HG03575 (cell line): Measurements from ENCODE around the gene TMX2.

Experiments used
- ATAC-seq: cut with Tn5 transposase; IDR thresholded peaks from one replicate; pipeline ENCODE4 v1.9.1; 2021; ENCODE audit not compliant: unreplicated experiment, insufficient number of reproducible peaks, low FRiP score; ENCODE audit errors: extremely low read depth

Gene TMX2

GRCh38 chr11:57761301-57762234 lies 49.2 kb downstream of the TMX2 start, which contains the start of gene CTNND1:
TSS of gene CTNND1 (plus strand) at chr11:57761802. CDS start at chr11:57791479, 29,677 bp downstream.
- peak; percentile 74 for ATAC-seq

GRCh38 chr11:57762235-57762861 lies 50.0 kb downstream of the TMX2 start:
- ATAC-seq, result no peak

GRCh38 chr11:57763568-57763967 lies 51.2 kb downstream of the TMX2 start:
- no peak for ATAC-seq

- no peak for ATAC-seq
Measured at GRCh38 chr11:57764021-57764420, 51.6 kb downstream of the TMX2 start.

GRCh38 chr11:57764566-57764965 lies 52.2 kb downstream of the TMX2 start:
- no peak for ATAC-seq

- no peak for ATAC-seq
Measured at GRCh38 chr11:57764972-57765371, 52.6 kb downstream of the TMX2 start.

- ATAC-seq, result no peak
Measured at GRCh38 chr11:57770793-57771192, 58.4 kb downstream of the TMX2 start.

- ATAC-seq, result no peak
Measured at GRCh38 chr11:57771365-57771764, 59.0 kb downstream of the TMX2 start.

- no peak for ATAC-seq
Measured at GRCh38 chr11:57772562-57772961, 60.2 kb downstream of the TMX2 start.

GRCh38 chr11:57773026-57773598 lies 60.7 kb downstream of the TMX2 start:
- no peak for ATAC-seq

- ATAC-seq, result no peak
Measured at GRCh38 chr11:57775491-57775890, 63.1 kb downstream of the TMX2 start.

GRCh38 chr11:57776031-57776521 lies 63.7 kb downstream of the TMX2 start:
- no peak for ATAC-seq

- no peak for ATAC-seq
Measured at GRCh38 chr11:57776577-57777210, 64.3 kb downstream of the TMX2 start.

GRCh38 chr11:57777969-57778317 lies 65.5 kb downstream of the TMX2 start:
- no peak for ATAC-seq

GRCh38 chr11:57778318-57779037 lies 66.1 kb downstream of the TMX2 start:
- no peak for ATAC-seq

- ATAC-seq, result no peak
Measured at GRCh38 chr11:57779276-57779675, 66.9 kb downstream of the TMX2 start.

- ATAC-seq, result no peak
Measured at GRCh38 chr11:57781529-57781943, 69.1 kb downstream of the TMX2 start.

- no peak for ATAC-seq
Measured at GRCh38 chr11:57785072-57785471, 72.7 kb downstream of the TMX2 start.

GRCh38 chr11:57786436-57786835 lies 74.0 kb downstream of the TMX2 start:
- no peak for ATAC-seq
